NCI-H128 (cell line): ENCODE measurements around the gene PGF.
A peak's percentile ranks its signal among the peaks of the same experiment; 100 is the strongest.
"Not testable (repeated sequence)": the region's sequence is repeated elsewhere in the genome, so short reads cannot be mapped to it uniquely, and the experiment has no call there.

Source experiments
- DNase-seq: peaks from one replicate; lab custom pipeline; 2025; ENCODE audit not compliant: unreplicated experiment; lab: John Stamatoyannopoulos, UW

PGF gene

DNA sequence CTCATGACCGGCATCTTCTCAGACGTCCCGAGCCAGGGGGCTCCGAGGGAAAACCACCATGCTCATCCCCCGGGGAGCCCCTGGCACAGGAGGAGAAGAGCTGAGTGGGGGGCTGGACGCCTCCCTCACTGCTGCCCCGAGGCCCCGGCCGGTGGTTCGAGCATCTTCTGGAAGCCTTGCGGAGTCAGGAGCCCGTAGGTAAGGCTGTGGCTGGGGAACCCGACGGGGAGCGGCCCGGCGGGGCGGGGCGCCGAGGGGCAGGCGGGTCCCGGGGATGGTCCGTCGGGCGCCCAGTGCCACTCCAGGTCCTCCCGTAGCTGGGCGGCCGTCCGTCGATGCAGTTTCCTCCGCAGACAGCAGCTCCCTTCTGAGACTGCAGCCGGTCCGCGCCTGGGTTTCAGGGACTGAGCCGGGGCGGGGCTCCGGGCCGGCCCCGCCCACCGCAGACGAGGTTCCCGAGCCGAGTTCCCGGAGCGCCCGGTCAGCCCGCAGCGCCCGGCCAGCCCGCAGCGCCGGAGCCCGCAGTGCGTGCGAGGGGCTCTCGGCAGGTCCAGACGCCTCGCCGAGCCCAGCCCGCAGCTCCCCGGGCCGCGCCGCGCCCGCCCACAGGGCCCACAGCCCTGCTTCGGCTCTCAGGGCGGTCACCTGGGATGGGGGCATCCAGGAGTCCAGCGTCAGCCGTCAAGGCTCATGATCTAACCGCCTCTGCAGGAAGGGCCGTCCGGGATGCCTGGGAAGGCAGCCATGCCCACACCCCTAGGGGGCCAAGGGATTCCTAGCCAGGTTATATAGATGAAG lies at the start of gene PGF:
PGF (minus strand) TSS at position 369 of the 798 bp plus-strand sequence; CDS start at position 14, 355 bp downstream.
- DNase-seq: peak; percentile 25

- no peak for DNase-seq
Observed at GRCh38 chr14:75003250-75004027, 48.0 kb upstream of the PGF start.

- DNase-seq: peak; percentile 94
Observed at GRCh38 chr14:75002392-75003249, 47.2 kb upstream of the PGF start, which contains the start of gene EIF2B2. Gene EIF2B2, plus strand, starts transcription at chr14:75002921. Its CDS starts 70 bp downstream, at chr14:75002991.

DNA sequence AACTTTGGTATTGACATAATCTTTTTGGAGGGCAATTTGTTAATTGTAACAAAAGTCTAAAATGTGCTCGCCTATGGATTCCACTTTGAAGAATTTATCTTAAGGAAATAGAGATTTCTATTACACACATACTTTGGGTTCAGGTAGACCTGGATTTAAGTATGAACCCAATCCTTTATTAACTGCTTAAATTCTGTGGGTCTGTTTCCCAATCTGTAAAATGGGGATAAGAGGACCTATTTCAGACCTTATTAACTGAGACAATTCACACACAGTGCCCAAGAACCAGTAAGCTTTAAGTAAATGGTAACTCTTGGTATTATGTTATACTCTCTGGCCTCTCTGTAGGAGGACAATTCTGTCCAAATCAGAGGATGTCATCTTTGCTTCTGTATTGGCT lies 46.5 kb upstream of the PGF start:
- DNase-seq: no peak

DNA sequence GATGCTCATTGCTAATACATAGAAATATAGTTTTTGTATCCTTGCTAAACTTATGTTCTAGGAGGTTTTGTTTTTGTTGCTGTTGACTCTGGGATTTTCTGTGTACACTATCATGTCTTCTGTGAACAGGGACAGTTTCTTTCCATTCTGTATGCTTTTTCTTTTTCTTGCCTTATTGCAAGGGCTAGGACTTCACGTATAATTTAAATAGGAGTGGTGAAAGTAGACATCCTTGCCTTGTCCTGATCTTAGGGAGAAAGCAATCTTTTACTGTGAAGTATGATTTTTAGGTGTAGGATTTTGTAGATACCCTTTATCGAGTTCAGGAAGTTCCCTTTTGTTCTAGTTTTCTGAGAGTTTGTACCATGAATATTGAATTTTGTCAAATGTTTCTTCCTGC lies 45.9 kb upstream of the PGF start:
- DNase-seq: no peak

DNA sequence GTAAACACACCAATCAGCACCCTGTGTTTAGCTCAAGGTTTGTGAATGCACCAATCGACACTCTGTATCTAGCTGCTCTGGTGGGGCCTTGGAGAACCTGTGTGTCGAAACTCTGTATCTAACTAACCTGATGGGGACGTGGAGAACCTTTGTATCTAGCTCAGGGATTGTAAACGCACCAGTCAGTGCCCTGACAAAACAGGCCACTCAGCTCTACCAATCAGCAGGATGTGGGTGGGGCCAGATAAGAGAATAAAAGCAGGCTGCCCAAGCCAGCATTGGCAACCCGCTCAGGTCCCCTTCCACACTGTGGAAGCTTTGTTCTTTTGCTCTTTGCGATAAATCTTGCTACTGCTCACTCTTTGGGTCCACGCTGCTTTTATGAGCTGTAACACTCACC lies 40.4 kb upstream of the PGF start:
- DNase-seq: not testable (repeated sequence)

DNA sequence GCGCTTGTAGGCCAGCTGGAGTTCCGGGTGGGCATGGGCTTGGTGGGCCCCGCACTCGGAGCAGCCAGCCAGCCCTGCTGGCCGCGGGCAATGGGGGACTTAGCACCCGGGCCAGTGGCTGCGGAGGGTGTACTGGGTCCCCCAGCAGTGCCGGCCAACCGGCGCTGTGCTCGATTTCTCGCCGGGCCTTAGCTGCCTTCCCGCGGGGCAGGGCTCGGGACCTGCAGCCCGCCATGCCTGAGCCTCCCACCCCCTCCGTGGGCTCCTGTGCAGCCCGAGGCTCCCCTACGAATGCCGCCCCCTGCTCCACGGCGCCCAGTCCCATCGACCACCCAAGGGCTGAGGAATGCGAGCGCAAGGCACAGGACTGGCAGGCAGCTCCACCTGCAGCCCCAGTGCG lies 38.8 kb upstream of the PGF start:
- DNase-seq: not testable (repeated sequence)

DNA sequence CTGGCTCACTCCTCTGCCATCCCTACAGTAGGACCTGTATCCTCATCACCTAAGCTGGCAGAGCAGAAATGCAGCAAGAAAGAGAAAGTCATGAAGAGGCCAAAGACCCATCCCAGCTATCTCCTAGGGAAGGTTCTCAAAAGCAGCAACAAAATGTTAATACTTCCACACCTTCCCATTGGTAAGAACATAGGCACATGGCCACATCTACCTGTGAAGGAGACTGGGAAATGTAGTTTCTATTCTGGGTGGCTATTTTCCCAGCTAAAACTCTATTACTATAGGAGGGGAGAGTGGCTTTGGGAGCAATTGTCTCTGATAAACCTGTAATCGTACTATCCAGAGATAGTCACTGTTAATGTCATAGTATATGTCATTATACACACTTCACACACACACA lies 33.6 kb upstream of the PGF start:
- no peak for DNase-seq

DNA sequence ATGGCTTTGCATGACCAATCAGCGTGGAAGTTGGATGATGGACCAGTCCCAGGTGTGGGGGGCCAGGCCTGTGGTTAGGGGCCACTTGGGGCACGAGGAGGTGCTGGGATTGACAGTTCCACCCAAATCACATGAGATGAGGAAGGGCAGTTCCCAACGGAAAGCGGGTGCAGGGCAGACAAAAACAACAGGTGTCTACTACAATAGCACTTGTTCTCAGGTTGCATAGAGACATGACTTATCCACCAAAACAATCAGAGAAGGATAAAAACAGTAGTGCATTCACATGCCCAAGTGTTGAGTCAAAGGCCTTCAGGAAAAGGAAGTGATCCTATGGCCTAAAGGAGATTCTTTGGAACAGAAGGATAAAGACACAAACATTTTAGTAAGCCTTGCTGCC lies 32.7 kb upstream of the PGF start:
- no peak for DNase-seq

- no peak for DNase-seq
Observed at GRCh38 chr14:74985806-74986205, 30.4 kb upstream of the PGF start.

GRCh38 chr14:74985028-74985310 lies 29.6 kb upstream of the PGF start:
- DNase-seq: no peak

DNA sequence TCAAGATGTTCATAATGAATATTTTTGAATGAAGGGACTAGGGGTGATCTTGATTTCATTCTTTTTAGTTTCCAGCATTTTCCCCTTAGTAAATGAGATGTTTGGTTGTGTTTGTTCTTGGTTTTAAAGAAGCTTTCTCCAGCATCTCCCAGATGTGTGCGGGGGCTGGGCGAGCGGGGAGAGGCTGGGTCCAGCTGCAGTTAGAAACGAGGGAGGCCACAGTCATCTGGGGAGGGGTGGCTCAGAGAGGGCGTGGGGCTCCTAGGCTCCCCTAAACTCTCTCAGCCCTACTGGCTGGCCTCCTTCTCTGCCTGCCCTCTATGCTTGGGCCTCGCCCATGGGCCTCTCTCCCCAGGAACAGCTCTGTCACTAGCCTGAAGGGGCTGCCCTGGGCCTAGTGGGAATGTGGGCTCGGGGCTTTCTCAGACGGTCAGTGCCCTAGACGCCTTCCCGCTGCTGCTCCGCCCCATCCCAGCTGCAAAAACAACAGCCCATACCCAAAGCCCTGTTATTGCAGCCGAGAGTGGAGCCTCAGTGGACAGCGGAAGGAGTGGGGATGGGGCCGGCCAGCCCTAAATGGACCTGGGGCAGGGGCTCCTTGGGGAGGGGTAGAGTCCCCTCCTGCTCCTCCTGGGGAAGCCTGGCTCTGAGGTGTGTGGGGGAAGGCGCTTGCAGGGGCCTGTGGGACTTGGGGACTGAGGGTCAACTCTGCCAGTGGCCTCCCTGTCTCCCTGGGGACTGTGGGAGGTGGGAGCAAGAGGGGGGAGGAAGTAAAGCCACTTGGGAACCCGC lies 29.0 kb upstream of the PGF start:
- DNase-seq: no peak

- no peak for DNase-seq
Observed at GRCh38 chr14:74983343-74983742, 27.9 kb upstream of the PGF start.

GRCh38 chr14:74982661-74983060 lies 27.3 kb upstream of the PGF start:
- no peak for DNase-seq

DNA sequence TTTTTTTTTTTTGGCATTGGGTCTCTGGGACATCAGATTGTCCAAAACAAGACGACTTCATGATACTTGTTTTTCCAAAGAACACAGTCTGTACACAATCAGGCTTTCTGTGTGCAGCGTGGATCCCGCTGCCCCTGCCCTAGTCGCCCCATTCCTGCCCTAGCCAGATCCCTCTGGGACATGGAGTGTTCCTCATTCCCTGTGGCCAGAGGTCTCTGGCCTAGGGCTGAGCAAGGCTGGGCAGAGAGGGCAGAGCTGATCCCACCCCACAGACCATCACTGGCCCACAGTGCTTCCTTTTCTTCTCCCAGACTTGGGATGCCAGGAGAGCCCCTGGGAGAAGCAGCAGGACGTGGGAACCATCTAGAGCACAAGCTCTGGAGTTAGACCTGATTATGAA lies 26.4 kb upstream of the PGF start:
- DNase-seq: no peak

DNA sequence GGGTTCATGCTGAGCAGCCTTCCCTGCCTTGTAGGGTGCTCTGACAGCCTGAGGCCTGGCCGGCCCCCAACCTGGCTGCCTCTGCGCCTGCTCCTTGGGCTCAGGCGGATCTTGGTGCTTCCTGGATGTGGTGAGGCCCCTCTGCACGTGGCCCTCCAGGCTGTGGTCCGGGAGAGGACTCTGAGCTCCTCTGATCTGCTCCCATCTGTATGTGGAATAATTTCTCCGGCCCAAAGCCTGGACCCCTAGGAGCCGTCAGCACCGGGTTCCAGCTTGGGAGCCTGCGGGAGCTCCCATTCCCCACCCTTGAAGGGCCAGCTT lies 26.0 kb upstream of the PGF start:
- no peak for DNase-seq

DNA sequence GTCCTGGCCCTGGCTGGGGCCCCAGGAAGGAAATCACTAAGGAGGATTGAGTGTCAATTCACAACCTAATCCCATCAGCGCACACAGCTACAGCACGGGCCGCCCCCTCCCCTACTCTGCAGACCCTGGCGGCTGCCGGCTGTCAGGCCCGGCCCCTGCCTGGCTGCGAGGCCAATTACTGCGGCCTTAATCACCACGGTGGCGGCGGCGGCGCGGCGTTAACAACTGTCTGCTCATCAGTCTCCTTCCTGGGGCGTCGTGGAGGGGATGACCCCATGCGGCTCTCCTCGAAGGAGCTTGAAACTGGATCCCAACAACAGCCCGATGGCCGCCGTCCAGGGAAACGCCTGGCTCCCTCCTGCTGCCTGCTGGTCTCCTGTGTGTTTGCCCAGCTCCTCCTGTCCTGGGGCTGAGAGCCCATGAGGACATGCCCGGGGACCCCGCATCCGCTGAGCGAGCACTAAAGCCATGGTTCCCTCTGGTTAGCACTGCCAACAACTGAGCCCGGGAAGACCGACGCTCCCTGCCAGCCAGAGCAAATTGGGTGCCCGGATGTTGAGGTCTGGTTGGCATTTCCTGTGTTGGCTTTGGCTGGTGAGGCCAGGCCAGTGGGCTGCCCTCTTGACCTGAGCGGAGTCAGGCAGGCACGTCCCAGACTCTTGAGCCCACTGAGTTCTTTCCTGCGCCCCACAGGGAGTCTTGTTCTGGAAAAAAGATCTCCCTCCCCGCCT lies 25.5 kb upstream of the PGF start:
- DNase-seq: no peak

GRCh38 chr14:74980398-74980730 lies 25.0 kb upstream of the PGF start:
- DNase-seq: no peak

GRCh38 chr14:74979442-74980397 lies 24.3 kb upstream of the PGF start:
- DNase-seq: peak; percentile 57
